ENCODE data around the gene CFAP46. TPM values are rescaled to one million over a fixed set of nuclear protein-coding genes. Genes with fewer than 3 reads are reported as not detected.

The CFAP46 gene
- total RNA-seq, 1 experiment from 2014 or later: 11.3 TPM

DNA sequence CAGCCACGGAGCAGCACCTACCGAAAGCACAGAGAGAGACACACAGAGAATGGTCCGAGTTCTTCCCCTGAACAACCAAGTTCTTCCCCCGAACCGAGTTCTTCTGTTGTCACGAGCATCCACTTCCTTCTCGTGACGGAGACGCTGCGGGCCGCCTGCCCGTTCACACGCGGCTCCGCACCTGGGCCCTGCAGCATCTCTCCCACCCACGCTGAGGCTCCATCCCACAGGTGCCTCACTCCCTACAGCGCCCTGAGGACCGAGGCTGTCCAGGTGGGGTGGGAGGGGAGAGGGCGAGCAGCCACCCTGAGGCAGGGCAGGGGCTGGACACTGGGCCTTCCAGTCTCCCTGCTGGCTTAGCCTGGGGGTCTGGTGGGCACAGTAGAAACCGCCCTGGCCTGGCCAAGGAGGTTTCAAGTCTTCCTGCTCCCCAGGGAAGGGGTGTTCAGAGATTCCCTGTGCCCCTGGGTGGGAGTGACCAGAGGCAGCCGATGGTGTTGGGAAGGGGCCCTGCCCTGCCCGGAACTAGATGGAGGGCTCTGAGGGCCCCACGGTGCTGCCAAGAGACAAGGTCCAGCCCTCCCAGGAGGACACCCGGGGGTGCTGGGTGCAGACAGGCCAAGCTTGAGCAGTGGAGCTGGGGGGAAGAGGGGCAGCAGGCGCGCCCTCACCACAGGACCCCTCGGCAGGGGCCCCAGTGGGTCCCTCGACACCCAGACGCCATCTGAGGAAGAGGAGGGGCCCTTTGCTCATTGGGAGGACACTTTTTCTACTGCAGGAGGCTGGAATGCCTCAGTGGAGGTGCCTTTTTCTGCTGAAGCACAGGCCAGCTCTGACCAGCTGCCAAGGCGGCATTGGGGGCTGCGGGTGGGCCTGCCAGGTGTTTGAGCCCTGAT, 151.2 kb downstream of the CFAP46 start:
- no peak for DNase-seq (ENCODE audit: low spot score)
- in situ Hi-C loops (cut with HindIII; ENCODE audit: low sequenced_read_pairs): no loop called here

DNA sequence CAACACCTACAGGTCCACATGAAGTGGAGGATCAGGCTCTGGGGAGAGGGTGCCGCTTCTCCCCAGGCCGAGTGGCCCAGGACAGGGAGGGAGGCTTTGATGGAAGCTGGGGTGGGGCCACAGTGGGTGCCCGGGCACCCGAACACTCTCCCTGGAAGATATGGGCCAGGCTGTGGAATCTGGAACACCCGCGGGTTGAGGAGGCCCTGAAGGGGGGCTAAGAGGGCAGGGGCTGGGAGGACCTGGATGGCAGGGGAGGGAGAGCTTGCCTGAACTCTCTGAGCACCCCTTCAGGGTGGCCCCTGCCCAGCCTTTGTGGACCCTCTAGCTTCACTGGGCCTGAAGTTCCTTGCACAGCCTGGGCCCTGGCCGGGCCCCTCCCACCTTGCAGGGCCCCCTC, 151.9 kb downstream of the CFAP46 start:
- in situ Hi-C loops (cut with HindIII; ENCODE audit: low sequenced_read_pairs): no loop called here
- no peak for DNase-seq (ENCODE audit: low spot score)

GRCh38 chr10:132789659-132790148, 152.7 kb downstream of the CFAP46 start:
- in situ Hi-C loops (cut with HindIII; ENCODE audit: low sequenced_read_pairs): no loop called here
- DNase-seq (ENCODE audit: low spot score): no peak

GRCh38 chr10:132788831-132789219, 153.5 kb downstream of the CFAP46 start:
- in situ Hi-C loops (cut with HindIII; ENCODE audit: low sequenced_read_pairs): no loop called here
- no peak for DNase-seq (ENCODE audit: low spot score)

DNA sequence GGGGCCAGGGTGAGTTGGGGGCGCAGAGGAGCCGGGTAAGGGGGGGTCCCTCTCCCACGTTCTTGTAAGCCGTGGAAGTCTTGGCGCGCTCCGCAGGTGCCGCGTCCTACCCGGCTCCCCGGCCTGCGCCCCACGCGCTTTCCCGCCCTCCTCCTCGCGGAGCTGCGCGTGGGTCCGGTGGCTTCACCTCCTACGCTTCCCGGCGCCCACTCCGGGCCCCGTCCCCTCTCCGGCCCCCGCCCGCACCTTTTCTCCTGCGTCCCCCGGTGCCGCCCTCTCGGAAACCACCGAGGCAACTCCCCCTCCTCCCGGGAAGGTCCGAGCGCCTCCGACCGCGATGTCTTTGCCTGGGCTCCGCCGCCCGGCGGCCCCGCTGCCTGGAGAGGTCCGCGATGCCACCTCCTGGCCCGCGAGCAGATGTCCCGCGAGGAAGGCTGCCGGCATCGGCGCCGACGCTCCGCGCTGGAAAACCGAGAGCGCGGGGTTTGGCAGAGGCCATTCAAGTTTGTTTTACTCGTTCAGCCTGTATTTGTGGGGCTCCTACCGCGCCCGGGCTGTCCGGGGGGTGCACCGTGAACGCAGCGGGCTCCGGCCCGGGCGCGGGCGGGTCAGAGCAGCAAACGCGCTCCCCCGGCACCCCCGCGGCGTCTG, 154.1 kb downstream of the CFAP46 start:
- DNase-seq (ENCODE audit: low spot score): no peak
- in situ Hi-C loops (cut with HindIII; ENCODE audit: low sequenced_read_pairs): no loop called here

GRCh38 chr10:132787495-132788179, 154.7 kb downstream of the CFAP46 start:
- in situ Hi-C loops (cut with HindIII; ENCODE audit: low sequenced_read_pairs): no loop called here
- no peak for DNase-seq (ENCODE audit: low spot score)

GRCh38 chr10:132786884-132787494, 155.4 kb downstream of the CFAP46 start:
- no peak for DNase-seq (ENCODE audit: low spot score)
- in situ Hi-C loops (cut with HindIII; ENCODE audit: low sequenced_read_pairs): no loop called here

DNA sequence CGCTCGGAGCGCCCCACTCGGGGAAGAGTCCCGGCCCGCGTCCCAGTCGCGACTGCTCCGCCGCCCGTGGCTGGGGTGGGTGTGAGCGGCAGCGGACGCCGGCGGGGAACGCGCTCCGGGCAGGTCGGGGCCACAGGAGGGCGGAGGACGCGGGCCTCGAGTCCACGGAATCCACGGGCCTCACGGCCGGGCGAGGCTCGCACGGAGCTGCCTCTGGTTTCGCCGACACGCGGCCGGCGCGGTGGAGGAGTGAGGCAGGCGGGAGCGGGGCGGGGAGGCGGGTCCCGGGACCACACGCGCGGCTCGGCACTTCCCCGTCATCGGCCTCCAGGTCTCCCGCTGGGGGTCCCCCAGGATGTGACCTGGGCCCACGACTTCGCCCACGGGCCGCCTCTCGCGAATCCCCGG, 155.9 kb downstream of the CFAP46 start:
- no peak for DNase-seq (ENCODE audit: low spot score)
- in situ Hi-C loops (cut with HindIII; ENCODE audit: low sequenced_read_pairs): no loop called here

DNA sequence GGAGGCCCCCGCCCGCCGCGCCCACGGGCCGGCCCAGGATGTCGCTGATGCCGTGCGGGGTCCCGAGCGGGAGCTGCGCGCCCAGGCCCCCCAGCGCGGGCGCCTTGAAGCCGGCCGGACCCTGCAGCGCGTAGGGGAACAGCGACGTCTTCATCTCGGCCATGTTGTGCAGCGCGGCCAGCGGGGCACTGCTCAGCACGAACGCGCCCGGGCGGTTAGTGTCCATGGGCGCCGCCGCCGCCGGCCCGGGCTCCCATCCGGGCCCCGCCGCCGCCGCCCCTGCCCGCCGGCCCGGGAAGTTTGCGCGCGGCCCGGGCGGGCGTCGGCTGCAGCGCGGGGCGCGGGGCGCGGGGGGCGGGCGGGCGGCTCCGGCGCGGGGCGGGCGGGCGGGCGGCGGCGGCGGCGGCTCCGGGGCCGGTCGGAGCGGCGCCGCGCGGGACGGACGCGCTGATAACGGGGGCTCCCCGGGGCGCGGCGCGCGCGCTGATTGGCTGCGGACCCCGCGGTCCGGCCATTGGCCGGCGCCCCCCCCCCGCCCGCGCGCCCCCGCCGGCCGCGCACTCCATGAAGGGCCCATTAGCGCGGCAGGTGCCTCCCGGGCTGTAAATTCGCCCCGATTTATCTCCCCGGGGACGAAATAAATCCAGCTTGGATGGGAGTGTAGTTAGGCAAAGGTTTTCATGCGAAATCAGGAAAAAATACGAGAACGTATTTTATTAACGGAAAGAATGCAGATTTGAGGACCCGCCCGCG, 156.5 kb downstream of the CFAP46 start, which contains the start of gene NKX6-2:
TSS of gene NKX6-2 (minus strand) at position 425 of the 753 bp plus-strand sequence. CDS start at position 226, 199 bp downstream.
- in situ Hi-C loops (cut with HindIII; ENCODE audit: low sequenced_read_pairs): no loop called here

DNA sequence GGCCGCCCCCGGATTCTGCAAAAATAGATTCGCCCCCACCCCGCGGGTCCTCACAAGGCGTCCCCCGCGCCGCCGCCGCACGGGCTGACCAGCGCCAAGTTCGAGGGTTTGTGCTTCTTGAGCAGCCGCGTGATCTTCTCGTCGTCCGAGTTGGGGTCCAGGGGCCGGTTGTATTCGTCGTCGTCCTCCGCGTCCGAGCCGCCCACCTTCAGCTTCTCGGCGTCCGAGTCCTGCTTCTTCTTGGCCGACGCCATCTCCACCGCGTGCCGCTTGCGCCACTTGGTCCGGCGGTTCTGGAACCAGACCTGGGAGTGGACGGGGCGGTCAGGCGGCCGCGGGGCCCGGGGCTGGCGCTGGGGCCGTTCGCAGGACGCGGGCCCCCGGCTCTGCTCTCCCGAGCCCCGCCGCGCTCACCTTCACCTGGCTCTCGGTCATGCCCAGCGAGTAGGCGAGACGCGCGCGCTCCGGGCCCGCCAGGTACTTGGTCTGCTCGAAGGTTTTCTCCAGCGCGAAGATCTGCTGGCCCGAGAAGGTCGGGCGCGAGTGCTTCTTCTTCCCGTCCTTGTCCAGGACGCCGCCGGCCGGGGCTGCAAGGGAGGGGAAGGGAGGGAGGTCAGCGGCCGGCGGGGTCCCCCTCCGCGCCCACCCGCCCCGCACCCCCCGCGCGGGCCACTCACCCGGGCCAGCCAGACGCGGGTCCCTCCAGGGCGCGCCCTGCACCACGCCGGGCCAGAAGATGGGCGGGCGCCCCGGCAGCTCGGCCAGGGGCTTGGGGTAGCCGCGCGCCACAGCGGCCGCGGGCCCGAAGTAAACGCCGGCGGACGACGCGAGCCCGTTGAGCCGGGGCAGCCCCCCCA, 157.3 kb downstream of the CFAP46 start:
- no peak for DNase-seq (ENCODE audit: low spot score)
- in situ Hi-C loops (cut with HindIII; ENCODE audit: low sequenced_read_pairs): no loop called here

More for the DNA sequence above, 156.5 kb downstream of the CFAP46 start, which contains the start of gene NKX6-2:
- no peak for DNase-seq (ENCODE audit: low spot score)

- no peak for DNase-seq (ENCODE audit: low spot score)
- in situ Hi-C loops (cut with HindIII; ENCODE audit: low sequenced_read_pairs): no loop called here
Observed at GRCh38 chr10:132783940-132784865, 158.2 kb downstream of the CFAP46 start.

DNA sequence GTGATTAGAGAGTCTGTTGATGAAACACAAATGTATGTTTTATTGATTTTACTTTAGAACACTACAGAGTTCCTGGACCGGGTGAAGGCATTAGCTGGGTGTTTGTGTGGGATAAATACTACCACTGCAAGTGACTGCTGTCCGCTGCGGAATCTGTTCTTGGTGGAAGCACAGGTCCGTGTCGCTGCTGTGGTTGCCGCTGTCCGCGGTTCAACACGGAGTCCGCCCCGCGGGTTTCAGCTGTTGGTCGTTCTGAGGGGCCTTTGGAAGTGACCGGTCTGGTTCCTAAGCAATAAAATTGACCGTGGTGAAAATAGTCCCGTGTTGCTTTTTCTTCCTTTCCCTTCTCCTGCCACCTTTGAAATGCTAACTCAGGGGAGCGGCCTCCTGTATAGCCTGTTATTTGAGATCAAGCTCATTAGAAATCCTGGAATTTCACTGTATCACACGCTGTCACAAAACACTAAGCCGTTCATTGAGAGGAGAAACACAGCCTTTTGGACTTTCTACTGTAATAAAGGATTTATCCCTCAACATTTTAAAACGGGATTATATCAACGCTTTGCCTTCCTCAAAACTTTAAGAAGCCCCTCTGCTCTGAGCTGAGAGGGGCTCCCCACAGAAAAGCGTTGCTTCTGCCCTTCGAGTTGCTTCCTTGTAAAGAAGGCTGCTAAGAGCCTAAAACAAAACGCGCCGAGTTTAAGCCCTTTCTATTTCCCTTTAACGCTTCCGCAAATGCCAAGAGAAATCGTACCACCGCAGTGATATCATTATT, 159.0 kb downstream of the CFAP46 start:
- no peak for DNase-seq (ENCODE audit: low spot score)
- in situ Hi-C loops (cut with HindIII; ENCODE audit: low sequenced_read_pairs): no loop called here

GRCh38 chr10:132781556-132781955, 160.8 kb downstream of the CFAP46 start:
- no peak for DNase-seq (ENCODE audit: low spot score)
- in situ Hi-C loops (cut with HindIII; ENCODE audit: low sequenced_read_pairs): no loop called here

DNA sequence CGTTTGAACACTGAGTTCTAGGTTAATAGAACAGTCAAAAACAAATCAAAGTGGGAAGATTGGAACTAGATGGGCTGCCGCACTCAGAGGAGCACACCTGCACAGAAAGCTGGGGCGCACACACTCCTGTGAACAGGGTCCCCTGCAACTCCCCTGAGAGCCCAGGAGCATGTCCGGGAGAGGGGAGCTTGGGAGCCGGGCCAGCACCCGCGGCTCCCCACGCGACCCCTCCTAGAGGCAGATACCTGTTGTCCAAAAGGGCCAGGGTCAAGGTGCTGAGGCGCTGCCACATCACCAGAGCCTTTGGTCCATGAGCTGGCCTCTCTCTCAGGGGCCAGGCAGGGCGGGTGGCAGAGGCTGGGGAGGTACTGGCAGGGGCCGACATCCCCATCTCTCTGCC, 162.0 kb downstream of the CFAP46 start:
- in situ Hi-C loops (cut with HindIII; ENCODE audit: low sequenced_read_pairs): no loop called here

GRCh38 chr10:132779549-132780294, 162.6 kb downstream of the CFAP46 start:
- DNase-seq (ENCODE audit: low spot score): no peak
- in situ Hi-C loops (cut with HindIII; ENCODE audit: low sequenced_read_pairs): no loop called here

More for the DNA sequence above, 162.0 kb downstream of the CFAP46 start:
- DNase-seq (ENCODE audit: low spot score): no peak
